NCI-H2196 (cell line): ENCODE results near the gene PUM2.
"Not testable (repeated sequence)": the region's sequence is repeated elsewhere in the genome, so short reads cannot be mapped to it uniquely, and the experiment has no call there.

Experiments
- DNase-seq: peaks from one replicate; lab custom pipeline; 2025; ENCODE audit not compliant: unreplicated experiment; lab: John Stamatoyannopoulos, UW

PUM2 gene

GRCh38 chr2:20369366-20369765 lies 18.7 kb upstream of the PUM2 start:
- DNase-seq: no peak

GRCh38 chr2:20368706-20369105 lies 18.1 kb upstream of the PUM2 start:
- DNase-seq: no peak

GRCh38 chr2:20367929-20368328 lies 17.3 kb upstream of the PUM2 start:
- DNase-seq: not testable (repeated sequence)

- DNase-seq: no peak
Observed at GRCh38 chr2:20366672-20367116, 16.1 kb upstream of the PUM2 start.

- no peak for DNase-seq
Observed at GRCh38 chr2:20365249-20365817, 14.7 kb upstream of the PUM2 start.

GRCh38 chr2:20363578-20363977 lies 12.9 kb upstream of the PUM2 start:
- no peak for DNase-seq

- no peak for DNase-seq
Observed at GRCh38 chr2:20362701-20363435, 12.2 kb upstream of the PUM2 start.

- DNase-seq: no peak
Observed at GRCh38 chr2:20361893-20362292, 11.2 kb upstream of the PUM2 start.

GRCh38 chr2:20359096-20359495 lies 8.5 kb upstream of the PUM2 start:
- no peak for DNase-seq

GRCh38 chr2:20357638-20358389 lies 7.2 kb upstream of the PUM2 start:
- DNase-seq: no peak

GRCh38 chr2:20356042-20356441 lies 5.4 kb upstream of the PUM2 start:
- peak; percentile 96 for DNase-seq

GRCh38 chr2:20355131-20355530 lies 4.5 kb upstream of the PUM2 start:
- no peak for DNase-seq

GRCh38 chr2:20353241-20353992 lies 2.8 kb upstream of the PUM2 start:
- DNase-seq: peak; percentile 89

- no peak for DNase-seq
Observed at GRCh38 chr2:20352581-20353216, 2.1 kb upstream of the PUM2 start.

GRCh38 chr2:20352230-20352578 lies 1.6 kb upstream of the PUM2 start:
- DNase-seq: peak; percentile 11

GRCh38 chr2:20351555-20352229 lies 1.0 kb upstream of the PUM2 start:
- DNase-seq: peak; percentile 25

GRCh38 chr2:20350041-20350712 lies 467 bp downstream of the PUM2 start:
- DNase-seq: peak; percentile 46

GRCh38 chr2:20349513-20349921 lies 1.1 kb downstream of the PUM2 start:
- DNase-seq: no peak

GRCh38 chr2:20348542-20348941 lies 2.1 kb downstream of the PUM2 start:
- DNase-seq: no peak
